Measurements from ENCODE around the gene PHETA1. TPM values are rescaled to one million over a fixed set of nuclear protein-coding genes. Genes with fewer than 3 reads are reported as not detected.
"Not testable (repeated sequence)": the region's sequence is repeated elsewhere in the genome, so short reads cannot be mapped to it uniquely, and the experiment has no call there.

PHETA1 gene
- total RNA-seq, 1 experiment from 2014 or later = 8.5 TPM

DNA sequence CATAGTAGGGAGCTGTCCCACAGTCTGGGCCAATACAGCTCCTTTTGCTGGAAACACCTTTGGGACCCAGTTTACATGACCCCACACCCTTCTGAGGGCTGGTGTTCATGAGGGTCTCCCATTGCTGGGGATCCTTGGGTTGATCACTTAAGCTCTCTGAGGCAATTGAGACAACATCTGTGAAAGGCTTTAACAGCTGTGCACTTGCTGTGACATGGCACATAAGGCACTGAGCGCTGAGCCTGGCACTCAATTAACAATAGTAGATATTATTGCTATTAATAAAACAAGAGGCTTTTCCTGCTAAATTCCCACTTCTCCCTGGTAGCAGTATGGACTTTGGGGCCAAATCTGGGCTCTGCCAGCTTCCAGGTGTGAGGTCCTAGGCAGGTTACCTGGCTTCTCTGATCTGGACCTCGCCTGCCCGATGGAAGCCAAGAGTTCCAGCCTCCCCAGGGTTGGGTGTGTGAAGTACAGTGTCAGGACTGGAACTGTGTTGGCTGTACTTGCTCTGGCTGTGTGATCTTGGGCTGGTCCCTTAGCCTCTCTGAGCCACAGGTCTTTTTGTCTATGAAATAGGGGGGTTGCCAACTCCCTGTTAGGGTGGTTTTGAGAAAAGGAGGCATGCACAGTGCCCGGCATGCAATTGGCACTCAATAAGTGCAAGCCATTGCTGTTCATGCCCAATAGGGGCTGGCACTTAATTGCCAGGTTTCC, 39.9 kb upstream of the PHETA1 start:
- peak overlapping the region; percentile 77; the same call in 1 of the 2 replicates for H3K27ac ChIP-seq

DNA sequence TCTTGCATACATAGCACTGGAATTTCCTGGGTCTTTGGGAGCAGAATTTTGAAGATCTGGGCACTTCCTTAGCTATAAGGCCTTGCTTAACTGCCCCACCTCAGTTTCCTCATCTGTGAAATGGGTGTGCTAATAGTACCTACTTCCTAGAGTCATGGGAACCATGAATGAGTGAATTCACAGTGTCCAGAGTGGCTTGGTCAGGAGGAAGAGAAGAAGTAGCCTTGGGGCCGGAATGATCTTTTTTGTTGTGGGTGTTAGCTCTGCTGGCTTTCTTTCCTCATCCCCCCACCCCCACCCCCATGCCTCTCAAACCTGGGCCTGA, 39.2 kb upstream of the PHETA1 start:
- no peak for DNase-seq (ENCODE audit: low read depth in 1 of 2, low spot score in 2 of 2)
- peaks cover 33% of the 10 kb centered on the region for H3K36me3 ChIP-seq
- H3K4me3 ChIP-seq = peak overlapping the region; percentile 97; the same call in 1 of the 2 replicates
- H3K27me3 ChIP-seq (replicated peaks) = no peaks in the 10 kb centered on the region
- H3K4me1 ChIP-seq (replicated peaks) = peaks cover 76% of the 10 kb centered on the region
- no peaks in the 10 kb centered on the region for H3K9me3 ChIP-seq (replicated peaks)
- no peak overlapping the region for H3K27ac ChIP-seq

More for the DNA sequence above, 39.9 kb upstream of the PHETA1 start:
- DNase-seq (ENCODE audit: low read depth in 1 of 2, low spot score in 2 of 2) = no peak
- Histone ChIP-seq H3K4me1 (replicated peaks) (peaks cover 83% of the 10 kb centered on the region), H3K36me3 (peaks cover 35% of the 10 kb centered on the region), H3K27me3 (replicated peaks) (no peaks in the 10 kb centered on the region), H3K4me3 (peak overlapping the region; percentile 9; the same call in 1 of the 2 replicates), H3K9me3 (replicated peaks) (no peaks in the 10 kb centered on the region)

DNA sequence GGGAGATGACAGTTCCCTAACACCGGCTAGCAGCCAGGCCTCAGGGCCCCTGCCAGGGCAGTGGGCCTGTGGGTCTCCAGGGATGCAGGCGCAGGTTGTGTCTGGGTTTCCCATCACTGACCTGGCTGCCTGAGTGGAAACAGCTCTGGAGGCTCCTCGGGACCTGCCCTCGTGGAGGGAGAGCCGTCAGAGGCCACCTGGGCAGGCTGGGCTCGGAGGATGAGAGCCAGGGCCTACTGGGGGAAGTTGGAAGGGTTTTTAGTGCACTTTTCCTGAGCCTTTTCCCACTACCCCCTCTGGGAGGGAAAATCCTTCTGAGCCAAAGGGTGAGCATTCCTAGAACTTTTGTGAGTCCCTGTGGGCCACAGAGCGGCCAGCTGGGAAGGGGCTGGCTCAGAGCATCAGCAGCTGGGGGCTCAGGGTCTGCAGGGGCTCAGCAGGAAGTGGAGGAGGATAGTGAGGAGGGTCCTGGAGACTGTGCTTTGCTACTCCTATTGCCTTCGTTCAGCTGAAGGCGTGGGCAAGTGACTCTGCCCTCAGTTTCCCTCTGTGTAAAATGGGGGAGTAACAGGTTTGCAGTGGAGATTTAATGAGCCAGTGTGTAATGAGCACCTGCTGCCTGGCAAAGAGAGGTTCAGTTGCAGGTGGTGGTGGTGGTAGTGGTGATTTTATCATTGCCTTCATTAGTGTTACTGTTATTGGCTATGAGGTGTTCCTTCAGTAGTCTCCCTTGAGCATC, 38.7 kb upstream of the PHETA1 start:
- Histone ChIP-seq H3K27ac (0 out of 2 replicates have a peak overlapping the region, but pooled peaks have one; percentile 5), H3K9me3 (replicated peaks) (no peaks in the 10 kb centered on the region), H3K4me3 (peak overlapping the region; percentile 97), H3K27me3 (replicated peaks) (no peaks in the 10 kb centered on the region), H3K36me3 (peaks cover 33% of the 10 kb centered on the region), H3K4me1 (replicated peaks) (peaks cover 70% of the 10 kb centered on the region)
- DNase-seq (ENCODE audit: low read depth in 1 of 2, low spot score in 2 of 2) = no peak

DNA sequence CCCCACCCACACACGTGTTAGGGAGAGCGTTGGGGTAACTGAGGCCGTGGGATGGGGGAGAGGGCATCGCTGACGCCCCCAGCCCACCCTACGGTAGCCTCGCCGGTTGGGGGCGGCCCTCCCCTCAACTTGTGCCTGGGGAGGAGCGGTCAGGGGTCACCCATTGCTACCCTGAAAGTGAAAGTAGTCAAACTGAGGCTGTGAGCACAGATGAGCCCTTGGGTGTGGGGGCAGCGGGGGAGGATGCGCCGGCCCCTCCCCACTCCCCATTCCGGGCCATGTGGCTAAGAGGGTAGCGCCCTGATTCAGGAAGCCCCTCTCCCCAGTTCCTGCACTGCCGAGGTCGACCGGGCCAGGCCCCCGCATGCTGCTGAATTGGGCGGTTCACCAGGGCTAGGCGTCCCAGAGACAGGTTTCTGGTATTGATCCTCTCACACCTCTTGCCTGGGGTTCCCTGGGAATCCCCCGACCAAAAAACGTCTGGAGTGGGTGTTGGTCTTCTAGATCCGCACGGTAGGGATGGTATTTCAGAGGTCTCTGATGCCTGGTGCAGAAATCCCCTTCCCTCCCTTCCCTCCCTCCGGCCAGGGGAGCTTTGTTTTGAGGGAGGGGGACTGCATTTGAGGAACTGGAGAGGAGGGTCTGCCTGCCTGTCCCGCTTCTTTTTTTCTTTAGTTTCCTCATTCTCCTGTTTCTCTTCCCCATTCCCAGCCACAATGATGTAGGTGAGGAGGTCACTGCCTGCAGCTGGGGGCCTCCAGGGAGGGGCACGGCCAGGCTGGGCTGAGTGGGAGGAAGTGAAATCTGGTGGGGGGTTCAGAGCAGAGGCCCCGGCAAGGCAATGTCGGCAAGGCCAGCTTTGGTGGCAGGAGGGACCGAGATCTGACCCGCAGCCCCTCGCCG, 37.8 kb upstream of the PHETA1 start:
- H3K4me1 ChIP-seq (replicated peaks) = peaks cover 62% of the 10 kb centered on the region
- H3K36me3 ChIP-seq = peaks cover 33% of the 10 kb centered on the region
- no peak for DNase-seq (ENCODE audit: low read depth in 1 of 2, low spot score in 2 of 2)
- H3K27me3 ChIP-seq (replicated peaks) = no peaks in the 10 kb centered on the region
- H3K9me3 ChIP-seq (replicated peaks) = no peaks in the 10 kb centered on the region
- H3K4me3 ChIP-seq = peak overlapping the region; percentile 97
- peak overlapping the region; percentile 79 for H3K27ac ChIP-seq

DNA sequence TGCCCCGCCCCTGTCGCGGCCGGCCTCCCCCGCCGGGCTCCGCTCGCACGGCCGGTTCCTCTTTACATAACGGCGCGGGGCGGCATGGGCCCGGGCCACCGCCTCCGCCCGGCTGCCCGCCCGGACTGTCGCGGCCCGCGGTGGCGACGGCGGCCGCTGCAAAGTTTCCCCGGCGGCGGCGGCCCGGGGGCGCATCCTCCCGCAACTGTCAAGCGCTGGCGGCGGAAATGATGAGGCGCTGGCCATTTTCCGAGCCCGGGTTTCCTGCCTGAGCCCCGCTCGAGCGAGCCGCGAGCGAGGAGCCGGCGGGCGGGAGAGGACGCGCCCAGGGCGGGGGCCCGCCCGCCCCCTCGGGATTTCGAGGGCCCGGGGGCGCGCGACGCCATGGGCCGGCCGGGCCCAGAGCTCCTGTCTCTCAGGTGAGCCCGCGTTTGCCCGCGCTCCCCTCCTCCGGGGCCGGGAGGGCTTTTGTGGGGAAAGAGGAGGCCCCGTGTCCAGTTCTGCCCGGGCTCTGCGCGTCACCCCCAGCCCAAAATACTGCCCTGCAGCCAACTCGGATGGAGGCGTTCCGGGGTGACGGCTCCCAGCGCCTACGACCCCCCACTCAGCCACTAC, 37.1 kb upstream of the PHETA1 start, which contains the start of gene SH2B3:
TSS of gene SH2B3 (plus strand) at position 65 of the 615 bp plus-strand sequence. CDS start 12,223 bp downstream, outside the sequence.
- H3K27ac ChIP-seq = peak within 1 kb of the TSS; percentile 79
- peak; percentile 45 to 70 for DNase-seq (ENCODE audit: low read depth in 1 of 2, low spot score in 2 of 2)
- peak within 1 kb of the TSS; percentile 97 for H3K4me3 ChIP-seq
- peaks cover 55% of the 10 kb centered on the region for H3K4me1 ChIP-seq (replicated peaks)
- H3K27me3 ChIP-seq (replicated peaks) = no peaks in the 10 kb centered on the region
- H3K36me3 ChIP-seq = peaks cover 33% of the 10 kb centered on the region
- H3K9me3 ChIP-seq (replicated peaks) = no peaks in the 10 kb centered on the region

DNA sequence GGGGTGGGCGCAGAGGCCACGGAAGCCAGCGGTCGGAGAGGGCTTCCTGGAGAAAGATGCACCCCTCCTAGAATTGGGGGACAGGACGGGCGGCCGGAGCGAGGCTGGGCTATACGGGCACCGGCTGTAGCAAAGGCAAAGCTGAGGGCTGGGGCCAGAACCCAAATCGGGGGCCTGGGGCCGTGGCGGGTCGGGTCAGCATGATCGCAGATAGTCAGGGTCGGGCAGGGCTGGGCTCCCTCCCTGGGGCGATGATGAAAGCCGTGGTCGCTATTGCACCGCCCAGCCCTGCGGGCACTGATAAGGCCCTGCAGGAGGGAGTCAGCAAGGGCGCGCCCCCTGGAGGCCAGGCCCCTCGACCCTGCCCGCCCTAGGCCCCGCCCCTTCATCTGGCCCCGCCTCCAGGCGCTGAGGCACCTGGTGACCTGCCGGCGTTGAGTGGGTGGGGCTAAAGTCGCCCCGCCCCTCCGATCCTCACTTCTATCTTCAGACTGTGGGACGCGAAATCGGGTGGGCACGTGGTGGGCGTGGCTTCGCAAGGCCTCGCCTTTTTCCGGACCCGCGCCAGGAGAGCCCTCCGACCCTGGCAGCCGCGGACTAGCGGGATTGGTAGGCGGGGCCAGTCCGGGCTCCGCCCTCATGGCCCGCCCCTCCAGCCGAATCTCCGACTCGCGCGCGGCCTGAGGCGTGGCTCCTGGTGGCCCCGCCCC, 36.4 kb upstream of the PHETA1 start:
- Histone ChIP-seq H3K36me3 (peaks cover 28% of the 10 kb centered on the region), H3K9me3 (replicated peaks) (no peaks in the 10 kb centered on the region), H3K27ac (no peak overlapping the region), H3K4me3 (peak overlapping the region; percentile 97), H3K4me1 (replicated peaks) (peaks cover 48% of the 10 kb centered on the region), H3K27me3 (replicated peaks) (no peaks in the 10 kb centered on the region)
- peak; percentile 95 to 96 for DNase-seq (ENCODE audit: low read depth in 1 of 2, low spot score in 2 of 2)

DNA sequence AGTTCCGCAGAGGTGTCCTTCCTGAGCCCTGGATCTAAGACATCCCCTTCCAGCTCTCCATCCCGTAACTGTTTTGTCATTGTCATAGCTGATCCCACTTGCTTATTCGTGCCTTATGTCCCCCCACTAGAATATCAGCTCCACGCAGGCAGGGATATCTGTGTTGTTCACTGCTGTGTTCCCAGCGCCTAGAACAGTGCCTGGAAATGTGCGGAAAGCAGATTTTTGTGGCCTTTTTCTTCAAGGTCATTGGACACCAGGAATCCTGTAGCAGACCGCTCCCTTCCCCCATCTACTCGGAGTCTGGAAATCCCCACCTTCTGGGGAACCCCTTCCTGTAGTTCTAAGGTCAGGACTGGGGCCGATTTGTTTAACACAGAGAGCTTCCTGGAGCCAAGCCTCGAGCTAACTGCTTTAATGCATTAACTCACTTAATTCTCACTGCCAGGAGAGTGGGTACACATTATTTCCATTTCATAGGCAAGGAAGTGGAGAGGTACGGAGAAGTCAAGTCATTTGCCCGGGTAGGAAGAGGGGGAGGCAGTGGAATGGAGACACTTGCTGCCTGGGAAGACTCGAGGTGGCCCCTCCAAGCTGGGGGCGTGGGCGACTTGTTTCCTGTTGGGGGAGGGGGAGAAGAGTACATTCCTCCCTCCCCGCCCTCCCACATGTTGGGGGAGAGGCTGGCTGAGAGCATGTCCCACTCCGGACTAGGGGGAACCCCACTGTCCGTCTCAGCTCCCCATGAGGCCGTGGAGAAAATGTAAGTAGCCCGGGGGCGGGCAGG, 35.7 kb upstream of the PHETA1 start:
- no peaks in the 10 kb centered on the region; the same call in 1 of the 2 replicates for H3K9me3 ChIP-seq (replicated peaks)
- H3K36me3 ChIP-seq = peaks cover 25% of the 10 kb centered on the region
- H3K27me3 ChIP-seq (replicated peaks) = no peaks in the 10 kb centered on the region
- peak overlapping the region; percentile 97 for H3K4me3 ChIP-seq
- H3K27ac ChIP-seq = no peak overlapping the region
- peak in 1 of 2 experiments; percentile 32 for DNase-seq (ENCODE audit: low read depth in 1 of 2, low spot score in 2 of 2)
- H3K4me1 ChIP-seq (replicated peaks) = peaks cover 45% of the 10 kb centered on the region

DNA sequence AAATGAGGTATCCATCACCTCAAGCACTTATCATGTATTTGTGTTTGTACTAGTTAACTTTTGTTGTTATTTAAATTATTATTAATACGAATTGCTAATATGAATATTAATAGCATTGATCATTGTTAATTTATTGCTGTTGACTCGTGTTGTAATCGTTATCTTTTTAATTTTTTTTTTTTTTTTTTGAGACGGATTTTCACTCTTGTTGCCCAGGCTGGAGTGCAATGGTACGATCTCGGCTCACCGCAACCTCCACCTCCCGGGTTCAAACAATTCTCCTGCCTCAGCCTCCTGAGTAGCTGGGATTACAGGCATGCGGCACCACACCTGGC, 33.6 kb upstream of the PHETA1 start:
- peaks cover 39% of the 10 kb centered on the region for H3K4me1 ChIP-seq (replicated peaks)
- H3K9me3 ChIP-seq (replicated peaks) = not testable (repeated sequence)

DNA sequence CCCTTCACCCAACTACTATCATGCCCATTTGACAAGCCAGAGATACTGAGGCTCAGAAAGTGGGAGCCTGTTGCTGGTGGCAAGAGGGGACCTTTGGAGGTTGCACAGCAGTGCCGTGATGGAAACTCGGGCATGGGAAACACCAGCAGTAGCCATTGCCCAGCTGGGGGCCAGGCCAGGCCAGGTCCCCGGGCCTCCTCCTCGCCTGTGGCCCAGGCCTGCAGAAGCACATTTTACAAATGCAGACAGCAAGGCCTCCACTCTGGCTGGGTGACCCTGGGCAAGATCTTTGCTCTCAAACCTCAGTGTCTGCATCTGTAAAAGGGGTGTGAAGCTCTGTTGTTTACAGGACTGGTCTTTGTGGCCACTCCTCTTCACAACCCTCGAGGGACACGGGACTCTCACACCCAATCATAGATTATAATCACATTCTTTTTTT, 32.3 kb upstream of the PHETA1 start:
- no peaks in the 10 kb centered on the region; the same call in 1 of the 2 replicates for H3K9me3 ChIP-seq (replicated peaks)
- peaks cover 38% of the 10 kb centered on the region for H3K4me1 ChIP-seq (replicated peaks)
- H3K4me3 ChIP-seq = no peak overlapping the region
- H3K36me3 ChIP-seq = peaks cover 5% of the 10 kb centered on the region
- no peaks in the 10 kb centered on the region for H3K27me3 ChIP-seq (replicated peaks)
- DNase-seq (ENCODE audit: low read depth in 1 of 2, low spot score in 2 of 2) = no peak
- no peak overlapping the region for H3K27ac ChIP-seq

More for the DNA sequence above, 33.6 kb upstream of the PHETA1 start:
- not testable (repeated sequence) for H3K27me3 ChIP-seq (replicated peaks); H3K36me3 ChIP-seq; DNase-seq (ENCODE audit: low read depth in 1 of 2, low spot score in 2 of 2); H3K27ac ChIP-seq; H3K4me3 ChIP-seq

DNA sequence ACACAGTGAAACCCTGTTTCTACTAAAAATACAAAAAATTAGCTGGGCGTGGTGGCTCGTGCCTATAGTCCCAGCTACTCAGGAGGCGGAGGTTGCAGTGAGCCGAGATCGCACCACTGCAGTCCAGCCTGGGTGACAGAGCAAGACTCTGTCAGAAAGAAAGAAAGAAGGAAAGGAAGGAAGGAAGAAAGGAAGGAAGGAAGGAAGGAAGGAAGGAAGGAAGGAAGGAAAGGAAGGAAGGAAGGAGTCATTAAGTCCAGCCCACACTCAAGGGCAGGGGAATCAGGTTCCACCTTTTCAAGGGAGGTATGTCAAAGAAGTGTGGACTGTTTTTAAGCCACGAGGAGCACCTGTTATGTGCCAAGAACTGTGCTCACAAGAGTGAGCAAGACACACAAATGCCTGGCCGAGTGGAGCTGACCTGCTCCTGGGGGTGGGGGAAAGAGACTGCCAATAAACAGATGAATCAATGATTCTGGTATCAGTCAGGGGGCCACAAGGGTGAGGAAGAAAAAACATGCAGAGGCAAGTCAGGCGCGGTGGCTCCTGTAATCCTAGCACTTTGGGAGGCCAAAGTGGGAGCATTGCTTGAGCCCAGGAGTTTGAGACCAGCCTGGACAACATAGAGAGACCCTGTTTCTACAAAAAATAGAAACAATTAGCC, 31.0 kb upstream of the PHETA1 start:
- peaks cover 34% of the 10 kb centered on the region for H3K4me1 ChIP-seq (replicated peaks)

DNA sequence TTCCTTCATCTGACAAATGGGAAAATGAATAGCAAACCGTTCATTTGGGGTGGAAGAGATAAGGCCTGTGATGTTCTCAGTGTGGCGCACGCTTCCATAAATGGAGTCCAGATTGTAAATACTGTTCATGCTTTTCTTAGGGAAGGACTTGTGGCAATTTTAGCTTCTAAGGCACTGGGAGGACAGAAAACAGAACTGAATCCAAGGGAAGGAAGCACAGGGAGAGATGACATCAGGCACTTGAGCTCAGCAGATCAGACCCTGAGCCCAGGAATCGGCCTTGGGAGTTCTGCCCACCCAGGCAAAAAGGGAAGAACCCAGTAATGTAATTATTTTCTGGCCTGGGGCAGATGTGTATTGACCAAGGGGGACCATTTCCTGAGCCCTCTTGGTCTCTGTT, 29.6 kb upstream of the PHETA1 start:
- Histone ChIP-seq H3K36me3 (no peaks in the 10 kb centered on the region), H3K9me3 (replicated peaks) (no peaks in the 10 kb centered on the region; the same call in 1 of the 2 replicates), H3K4me3 (no peak overlapping the region), H3K4me1 (replicated peaks) (peaks cover 33% of the 10 kb centered on the region), H3K27me3 (replicated peaks) (no peaks in the 10 kb centered on the region), H3K27ac (no peak overlapping the region)
- DNase-seq (ENCODE audit: low read depth in 1 of 2, low spot score in 2 of 2) = no peak

More for the DNA sequence above, 31.0 kb upstream of the PHETA1 start:
- not testable (repeated sequence) for H3K36me3 ChIP-seq; DNase-seq (ENCODE audit: low read depth in 1 of 2, low spot score in 2 of 2); H3K27me3 ChIP-seq (replicated peaks); H3K4me3 ChIP-seq; H3K27ac ChIP-seq; H3K9me3 ChIP-seq (replicated peaks)
